ENCODE data around the gene MAP3K5. TPM values are rescaled to one million over a fixed set of nuclear protein-coding genes. Genes with fewer than 3 reads are reported as not detected.

The MAP3K5 gene
- total RNA-seq, 1 donor from 2014 or later = 1.6 TPM

GRCh38 chr6:136576821-136577220 is 215.5 kb downstream of the MAP3K5 start:
- no peak for DNase-seq (ENCODE audit: extremely low spot score, unreplicated experiment)
- no peak overlapping the region for H3K27ac Mint-ChIP-seq (ENCODE audit: unreplicated experiment)
- no peaks in the 10 kb centered on the region for H3K4me1 Mint-ChIP-seq (ENCODE audit: unreplicated experiment)

DNA sequence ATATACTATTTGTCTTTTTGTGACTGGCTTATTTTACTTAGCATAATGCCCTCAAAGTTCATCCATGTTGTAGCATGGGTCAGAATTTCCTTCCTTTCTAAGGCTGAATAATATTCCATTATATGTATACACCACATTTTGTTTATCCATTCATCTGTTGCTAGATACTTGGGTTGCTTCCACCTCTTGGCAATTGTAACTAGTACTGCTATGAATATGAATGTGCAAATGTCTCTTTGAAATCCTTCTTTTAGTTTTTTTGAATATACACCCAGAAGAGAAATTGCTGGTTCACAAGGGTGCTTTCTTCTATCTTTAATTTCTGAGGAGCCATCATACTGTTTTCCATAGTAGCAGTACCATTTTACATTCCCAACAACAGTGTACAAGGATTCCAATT is 220.8 kb downstream of the MAP3K5 start:
- H3K27ac Mint-ChIP-seq (ENCODE audit: unreplicated experiment) = no peak overlapping the region
- DNase-seq (ENCODE audit: extremely low spot score, unreplicated experiment) = no peak
- no peak overlapping the region for H3K4me3 Mint-ChIP-seq (ENCODE audit: unreplicated experiment)
- H3K9me3 Mint-ChIP-seq (ENCODE audit: unreplicated experiment) = peaks cover 17% of the 10 kb centered on the region
- H3K4me1 Mint-ChIP-seq (ENCODE audit: unreplicated experiment) = no peaks in the 10 kb centered on the region
- TF ChIP-seq, protein P1, sequence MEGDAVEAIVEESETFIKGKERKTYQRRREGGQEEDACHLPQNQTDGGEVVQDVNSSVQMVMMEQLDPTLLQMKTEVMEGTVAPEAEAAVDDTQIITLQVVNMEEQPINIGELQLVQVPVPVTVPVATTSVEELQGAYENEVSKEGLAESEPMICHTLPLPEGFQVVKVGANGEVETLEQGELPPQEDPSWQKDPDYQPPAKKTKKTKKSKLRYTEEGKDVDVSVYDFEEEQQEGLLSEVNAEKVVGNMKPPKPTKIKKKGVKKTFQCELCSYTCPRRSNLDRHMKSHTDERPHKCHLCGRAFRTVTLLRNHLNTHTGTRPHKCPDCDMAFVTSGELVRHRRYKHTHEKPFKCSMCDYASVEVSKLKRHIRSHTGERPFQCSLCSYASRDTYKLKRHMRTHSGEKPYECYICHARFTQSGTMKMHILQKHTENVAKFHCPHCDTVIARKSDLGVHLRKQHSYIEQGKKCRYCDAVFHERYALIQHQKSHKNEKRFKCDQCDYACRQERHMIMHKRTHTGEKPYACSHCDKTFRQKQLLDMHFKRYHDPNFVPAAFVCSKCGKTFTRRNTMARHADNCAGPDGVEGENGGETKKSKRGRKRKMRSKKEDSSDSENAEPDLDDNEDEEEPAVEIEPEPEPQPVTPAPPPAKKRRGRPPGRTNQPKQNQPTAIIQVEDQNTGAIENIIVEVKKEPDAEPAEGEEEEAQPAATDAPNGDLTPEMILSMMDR (IDR thresholded peaks at IDR 0.05) = no peak
- no peaks in the 10 kb centered on the region for H3K27me3 Mint-ChIP-seq (ENCODE audit: unreplicated experiment)
- H3K36me3 Mint-ChIP-seq (ENCODE audit: unreplicated experiment) = no peaks in the 10 kb centered on the region

More at GRCh38 chr6:136576821-136577220, 215.5 kb downstream of the MAP3K5 start:
- H3K9me3 Mint-ChIP-seq (ENCODE audit: unreplicated experiment) = peaks cover 2% of the 10 kb centered on the region
- no peaks in the 10 kb centered on the region for H3K27me3 Mint-ChIP-seq (ENCODE audit: unreplicated experiment)
- H3K36me3 Mint-ChIP-seq (ENCODE audit: unreplicated experiment) = no peaks in the 10 kb centered on the region
- H3K4me3 Mint-ChIP-seq (ENCODE audit: unreplicated experiment) = no peak overlapping the region
- TF ChIP-seq, protein P1 (IDR thresholded peaks at IDR 0.05) = no peak

- Mint-ChIP-seq H3K9me3 (ENCODE audit: unreplicated experiment) (peaks cover 17% of the 10 kb centered on the region), H3K4me3 (ENCODE audit: unreplicated experiment) (no peak overlapping the region), H3K4me1 (ENCODE audit: unreplicated experiment) (no peaks in the 10 kb centered on the region), H3K27me3 (ENCODE audit: unreplicated experiment) (no peaks in the 10 kb centered on the region), H3K27ac (ENCODE audit: unreplicated experiment) (no peak overlapping the region), H3K36me3 (ENCODE audit: unreplicated experiment) (no peaks in the 10 kb centered on the region)
- TF ChIP-seq, protein P1 (IDR thresholded peaks at IDR 0.05) = no peak
- no peak for DNase-seq (ENCODE audit: extremely low spot score, unreplicated experiment)
Observed at GRCh38 chr6:136571065-136571464, 221.2 kb downstream of the MAP3K5 start.

GRCh38 chr6:136568129-136568528 is 224.1 kb downstream of the MAP3K5 start:
- Mint-ChIP-seq H3K27ac (ENCODE audit: unreplicated experiment) (no peak overlapping the region), H3K4me3 (ENCODE audit: unreplicated experiment) (no peak overlapping the region), H3K36me3 (ENCODE audit: unreplicated experiment) (no peaks in the 10 kb centered on the region), H3K4me1 (ENCODE audit: unreplicated experiment) (peaks cover 3% of the 10 kb centered on the region), H3K27me3 (ENCODE audit: unreplicated experiment) (no peaks in the 10 kb centered on the region), H3K9me3 (ENCODE audit: unreplicated experiment) (peaks cover 17% of the 10 kb centered on the region)
- no peak for DNase-seq (ENCODE audit: extremely low spot score, unreplicated experiment)
- TF ChIP-seq, protein P1 (IDR thresholded peaks at IDR 0.05) = no peak

DNA sequence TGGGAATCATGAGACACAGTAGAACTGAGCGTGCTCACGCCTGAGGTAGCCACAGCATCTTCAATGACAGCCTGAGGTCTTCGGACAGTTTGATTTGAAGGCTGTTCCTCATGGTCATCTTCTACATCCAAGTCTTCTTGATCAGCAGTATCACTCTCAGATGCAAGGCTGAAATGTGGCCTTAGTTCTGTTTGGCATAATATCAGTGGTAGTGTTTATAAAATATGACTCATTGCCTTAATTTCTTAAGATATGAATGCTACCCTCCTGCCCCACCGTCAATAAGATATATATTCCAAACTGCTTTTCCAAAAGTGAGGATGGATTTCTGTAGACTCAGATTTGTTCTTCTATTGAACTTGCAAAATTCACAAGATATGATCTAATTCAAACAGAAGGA is 224.6 kb downstream of the MAP3K5 start:
- TF ChIP-seq, protein P1 (IDR thresholded peaks at IDR 0.05) = no peak
- no peak overlapping the region for H3K4me3 Mint-ChIP-seq (ENCODE audit: unreplicated experiment)
- DNase-seq (ENCODE audit: extremely low spot score, unreplicated experiment) = no peak
- H3K27ac Mint-ChIP-seq (ENCODE audit: unreplicated experiment) = no peak overlapping the region
- peaks cover 3% of the 10 kb centered on the region for H3K4me1 Mint-ChIP-seq (ENCODE audit: unreplicated experiment)
- H3K27me3 Mint-ChIP-seq (ENCODE audit: unreplicated experiment) = no peaks in the 10 kb centered on the region
- H3K9me3 Mint-ChIP-seq (ENCODE audit: unreplicated experiment) = peaks cover 17% of the 10 kb centered on the region
- H3K36me3 Mint-ChIP-seq (ENCODE audit: unreplicated experiment) = no peaks in the 10 kb centered on the region

All from osteocyte (in vitro differentiated cells).